ENCODE data around the gene MTHFD1L. TPM values are rescaled to one million over a fixed set of nuclear protein-coding genes. Genes with fewer than 3 reads are reported as not detected.
"Not testable (repeated sequence)": the region's sequence is repeated elsewhere in the genome, so short reads cannot be mapped to it uniquely, and the experiment has no call there.

The MTHFD1L gene
- total RNA-seq, 1 experiment from 2014 or later: 47.8 TPM

DNA sequence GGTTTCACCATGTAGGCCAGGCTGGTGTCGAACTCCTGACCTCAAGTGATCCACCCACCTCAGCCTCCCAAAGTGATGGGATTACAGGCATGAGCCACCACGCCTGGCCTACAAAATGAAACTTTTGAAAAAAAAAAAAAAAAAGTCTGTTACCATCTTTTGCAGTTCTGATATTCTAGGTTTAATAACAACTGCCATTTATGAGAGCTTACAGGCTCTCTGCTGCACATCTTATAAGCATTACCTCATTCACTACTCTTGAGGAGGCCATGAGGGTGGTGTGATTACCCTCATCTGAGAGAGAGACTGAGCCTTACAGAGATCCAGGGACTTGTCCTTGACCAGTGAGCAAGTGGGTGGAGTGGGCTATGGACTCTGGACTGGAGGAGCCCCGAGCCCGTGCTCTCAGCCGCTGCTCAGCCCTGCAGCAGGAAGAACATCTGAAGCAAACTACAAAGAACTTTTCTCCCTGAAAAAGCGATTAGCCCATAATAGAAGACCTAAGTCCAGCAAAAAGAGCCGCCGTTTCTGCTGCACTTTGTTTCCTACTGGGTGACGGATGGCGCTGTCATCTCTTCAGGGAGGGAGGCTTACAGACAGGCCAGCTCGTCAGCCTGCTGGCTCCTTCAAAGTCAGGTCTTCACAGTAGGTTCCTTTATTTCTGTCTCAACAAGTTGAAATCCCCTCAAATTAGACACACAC, 254.5 kb downstream of the MTHFD1L start:
- H3K36me3 Mint-ChIP-seq (ENCODE audit: insufficient read depth, unreplicated experiment): no peaks in the 10 kb centered on the region
- no peak overlapping the region for H3K4me3 Mint-ChIP-seq (ENCODE audit: low read depth, unreplicated experiment)
- H3K27ac Mint-ChIP-seq (ENCODE audit: unreplicated experiment): no peak overlapping the region
- DNase-seq: no peak
- no peaks in the 10 kb centered on the region for H3K9me3 Mint-ChIP-seq (ENCODE audit: low read depth, unreplicated experiment)
- H3K4me1 Mint-ChIP-seq (ENCODE audit: low read depth, unreplicated experiment): no peaks in the 10 kb centered on the region
- TF ChIP-seq, protein P1, sequence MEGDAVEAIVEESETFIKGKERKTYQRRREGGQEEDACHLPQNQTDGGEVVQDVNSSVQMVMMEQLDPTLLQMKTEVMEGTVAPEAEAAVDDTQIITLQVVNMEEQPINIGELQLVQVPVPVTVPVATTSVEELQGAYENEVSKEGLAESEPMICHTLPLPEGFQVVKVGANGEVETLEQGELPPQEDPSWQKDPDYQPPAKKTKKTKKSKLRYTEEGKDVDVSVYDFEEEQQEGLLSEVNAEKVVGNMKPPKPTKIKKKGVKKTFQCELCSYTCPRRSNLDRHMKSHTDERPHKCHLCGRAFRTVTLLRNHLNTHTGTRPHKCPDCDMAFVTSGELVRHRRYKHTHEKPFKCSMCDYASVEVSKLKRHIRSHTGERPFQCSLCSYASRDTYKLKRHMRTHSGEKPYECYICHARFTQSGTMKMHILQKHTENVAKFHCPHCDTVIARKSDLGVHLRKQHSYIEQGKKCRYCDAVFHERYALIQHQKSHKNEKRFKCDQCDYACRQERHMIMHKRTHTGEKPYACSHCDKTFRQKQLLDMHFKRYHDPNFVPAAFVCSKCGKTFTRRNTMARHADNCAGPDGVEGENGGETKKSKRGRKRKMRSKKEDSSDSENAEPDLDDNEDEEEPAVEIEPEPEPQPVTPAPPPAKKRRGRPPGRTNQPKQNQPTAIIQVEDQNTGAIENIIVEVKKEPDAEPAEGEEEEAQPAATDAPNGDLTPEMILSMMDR (IDR thresholded peaks at IDR 0.05; ENCODE audit: unreplicated experiment): no peak
- intact Hi-C loops (cut with micrococcal nuclease; ENCODE audit: unreplicated experiment): no loop called here
- no TSS peak for BruUV-seq (replicated peaks)
- no peaks in the 10 kb centered on the region for H3K27me3 Mint-ChIP-seq (ENCODE audit: unreplicated experiment)
- CTCF ChIA-PET: interaction anchor here (0.6 to 0.8 kb wide), 3 partner anchors 9 to 36 kb away, joined by 3 to 6 read pairs (median 4); no protein-coding TSS in a partner anchor

DNA sequence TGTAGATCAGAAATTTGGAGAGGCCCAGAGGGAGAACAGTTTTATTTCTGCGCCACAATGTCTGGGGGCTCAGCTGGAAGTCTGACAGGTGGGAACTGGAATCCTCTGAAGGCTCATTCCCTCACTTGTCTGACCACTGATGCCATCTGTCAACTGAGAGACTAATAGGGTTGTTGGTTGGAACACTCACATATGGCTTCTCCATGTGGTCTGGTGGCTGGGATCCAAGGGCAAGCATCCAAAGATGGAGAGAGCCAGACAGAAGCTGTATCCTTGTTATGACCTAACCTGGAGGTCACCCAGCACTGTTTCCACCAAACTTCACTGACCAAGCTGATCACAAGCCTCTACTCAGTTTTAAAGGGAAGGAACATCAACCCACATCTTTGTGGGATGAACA, 256.4 kb downstream of the MTHFD1L start:
- Mint-ChIP-seq H3K36me3 (ENCODE audit: insufficient read depth, unreplicated experiment) (no peaks in the 10 kb centered on the region), H3K4me1 (ENCODE audit: low read depth, unreplicated experiment) (peaks cover 14% of the 10 kb centered on the region), H3K27me3 (ENCODE audit: unreplicated experiment) (no peaks in the 10 kb centered on the region), H3K9me3 (ENCODE audit: low read depth, unreplicated experiment) (no peaks in the 10 kb centered on the region), H3K4me3 (ENCODE audit: low read depth, unreplicated experiment) (no peak overlapping the region), H3K27ac (ENCODE audit: unreplicated experiment) (no peak overlapping the region)
- intact Hi-C loops (cut with micrococcal nuclease; ENCODE audit: unreplicated experiment): no loop called here
- no peak for DNase-seq
- BruUV-seq (replicated peaks): no TSS peak
- TF ChIP-seq, protein P1 (IDR thresholded peaks at IDR 0.05; ENCODE audit: unreplicated experiment): no peak
- CTCF ChIA-PET: no interaction called here

DNA sequence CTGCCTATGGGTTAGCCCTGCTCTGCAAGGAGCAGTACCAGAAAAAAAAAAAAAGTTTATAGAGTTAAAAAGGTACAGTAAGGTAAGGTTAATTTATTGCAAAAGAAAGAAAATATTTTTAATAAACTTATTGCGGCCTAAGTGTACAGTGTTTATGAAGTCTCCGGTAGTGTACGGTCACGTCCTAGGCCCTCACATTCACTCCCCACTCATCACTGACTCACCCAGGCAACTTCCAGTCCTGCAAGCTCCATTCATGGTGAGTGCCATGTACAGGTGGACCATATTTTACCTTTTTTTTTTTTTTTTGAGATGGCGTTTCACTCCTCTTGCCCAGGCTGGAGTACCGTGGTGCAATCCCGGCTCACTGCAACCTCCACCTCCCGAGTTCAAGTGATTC, 258.1 kb downstream of the MTHFD1L start:
- H3K9me3 Mint-ChIP-seq (ENCODE audit: low read depth, unreplicated experiment); H3K36me3 Mint-ChIP-seq (ENCODE audit: insufficient read depth, unreplicated experiment); H3K27ac Mint-ChIP-seq (ENCODE audit: unreplicated experiment); intact Hi-C loops (cut with micrococcal nuclease; ENCODE audit: unreplicated experiment); H3K27me3 Mint-ChIP-seq (ENCODE audit: unreplicated experiment); DNase-seq; BruUV-seq (replicated peaks); CTCF ChIA-PET; H3K4me3 Mint-ChIP-seq (ENCODE audit: low read depth, unreplicated experiment): not testable (repeated sequence)
- peaks cover 26% of the 10 kb centered on the region for H3K4me1 Mint-ChIP-seq (ENCODE audit: low read depth, unreplicated experiment)

DNA sequence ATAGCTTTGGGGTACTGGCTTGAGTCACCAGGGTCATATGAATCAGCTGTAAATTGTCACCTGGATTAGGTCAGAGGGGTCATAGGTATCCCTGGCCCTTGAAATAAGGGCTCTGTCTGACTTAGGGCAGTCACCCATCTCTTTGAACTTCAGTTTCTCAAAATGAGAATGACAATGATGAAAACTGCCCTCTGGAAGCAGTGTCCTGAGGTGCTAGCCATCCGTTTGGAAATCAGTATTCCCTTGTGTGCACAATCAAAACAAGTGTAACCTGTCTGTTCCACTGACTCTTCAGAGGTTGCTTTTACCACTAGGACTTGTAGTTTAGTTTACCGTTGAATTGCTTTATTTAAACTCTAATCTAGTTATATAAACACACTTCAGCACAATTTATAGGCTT, 259.7 kb downstream of the MTHFD1L start:
- CTCF ChIA-PET: not testable (repeated sequence)
- H3K27ac Mint-ChIP-seq (ENCODE audit: unreplicated experiment): peak overlapping the region; percentile 53

DNA sequence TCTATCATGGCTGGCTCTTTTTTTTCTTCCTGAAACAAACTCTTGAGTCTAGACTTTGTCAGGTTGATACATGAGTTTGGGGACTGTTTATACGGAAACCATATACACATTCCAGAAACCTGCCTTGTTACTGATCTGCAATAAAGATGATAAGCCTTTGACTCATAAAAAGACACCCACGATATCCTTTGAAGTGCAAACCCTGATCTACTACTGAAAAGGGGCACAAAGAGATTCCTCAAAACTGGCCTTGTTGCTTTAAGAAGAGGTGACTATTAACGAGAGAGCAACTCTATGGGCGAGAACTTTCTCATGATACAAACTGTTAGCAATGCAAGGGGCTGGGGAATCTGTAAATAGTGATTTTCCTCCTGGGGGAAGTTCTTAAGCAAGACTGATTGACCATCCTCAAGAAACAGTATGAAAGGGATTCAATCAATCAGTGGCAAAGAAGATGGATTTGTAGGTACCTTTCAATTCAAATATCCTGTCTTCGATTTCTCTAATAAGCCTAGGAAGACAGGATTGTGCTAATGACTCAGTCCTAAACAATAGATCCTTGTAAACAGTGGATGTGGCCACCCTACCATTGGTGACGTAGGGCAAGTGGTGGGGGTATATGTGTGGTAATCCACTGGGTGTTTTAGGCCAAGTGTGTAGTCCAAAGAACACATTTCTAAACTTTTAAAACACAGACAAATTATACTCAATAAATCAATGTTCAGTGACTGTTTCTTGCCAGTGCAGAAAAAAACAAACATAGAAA, 260.3 kb downstream of the MTHFD1L start:
- CTCF ChIA-PET; H3K4me3 Mint-ChIP-seq (ENCODE audit: low read depth, unreplicated experiment); H3K9me3 Mint-ChIP-seq (ENCODE audit: low read depth, unreplicated experiment); H3K36me3 Mint-ChIP-seq (ENCODE audit: insufficient read depth, unreplicated experiment); BruUV-seq (replicated peaks); H3K27me3 Mint-ChIP-seq (ENCODE audit: unreplicated experiment); intact Hi-C loops (cut with micrococcal nuclease; ENCODE audit: unreplicated experiment): not testable (repeated sequence)
- Mint-ChIP-seq H3K4me1 (ENCODE audit: low read depth, unreplicated experiment) (peaks cover 26% of the 10 kb centered on the region), H3K27ac (ENCODE audit: unreplicated experiment) (peak overlapping the region; percentile 53)
- DNase-seq: peak; percentile 38

More for the DNA sequence above, 259.7 kb downstream of the MTHFD1L start:
- BruUV-seq (replicated peaks); H3K27me3 Mint-ChIP-seq (ENCODE audit: unreplicated experiment); intact Hi-C loops (cut with micrococcal nuclease; ENCODE audit: unreplicated experiment); H3K36me3 Mint-ChIP-seq (ENCODE audit: insufficient read depth, unreplicated experiment); H3K4me3 Mint-ChIP-seq (ENCODE audit: low read depth, unreplicated experiment); H3K9me3 Mint-ChIP-seq (ENCODE audit: low read depth, unreplicated experiment); DNase-seq: not testable (repeated sequence)
- peaks cover 26% of the 10 kb centered on the region for H3K4me1 Mint-ChIP-seq (ENCODE audit: low read depth, unreplicated experiment)

DNA sequence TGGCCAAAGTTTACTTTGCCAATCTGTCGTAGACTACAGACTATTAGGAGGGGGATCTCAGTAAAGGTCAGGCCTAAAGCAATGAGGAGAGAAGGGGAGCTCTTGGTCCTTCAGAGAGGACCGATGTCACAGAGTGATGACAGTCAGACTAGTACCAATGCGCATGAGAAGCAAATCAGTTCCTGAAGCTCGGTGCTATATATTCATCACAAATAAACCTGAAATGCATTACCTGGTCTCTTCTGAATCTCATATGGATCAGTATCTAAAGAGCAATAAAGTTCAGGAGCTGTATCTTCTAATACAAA, 260.9 kb downstream of the MTHFD1L start:
- BruUV-seq (replicated peaks); H3K27me3 Mint-ChIP-seq (ENCODE audit: unreplicated experiment); H3K4me3 Mint-ChIP-seq (ENCODE audit: low read depth, unreplicated experiment); intact Hi-C loops (cut with micrococcal nuclease; ENCODE audit: unreplicated experiment); H3K36me3 Mint-ChIP-seq (ENCODE audit: insufficient read depth, unreplicated experiment); H3K9me3 Mint-ChIP-seq (ENCODE audit: low read depth, unreplicated experiment); CTCF ChIA-PET; DNase-seq: not testable (repeated sequence)
- H3K27ac Mint-ChIP-seq (ENCODE audit: unreplicated experiment): peak overlapping the region; percentile 53
- H3K4me1 Mint-ChIP-seq (ENCODE audit: low read depth, unreplicated experiment): peaks cover 26% of the 10 kb centered on the region

DNA sequence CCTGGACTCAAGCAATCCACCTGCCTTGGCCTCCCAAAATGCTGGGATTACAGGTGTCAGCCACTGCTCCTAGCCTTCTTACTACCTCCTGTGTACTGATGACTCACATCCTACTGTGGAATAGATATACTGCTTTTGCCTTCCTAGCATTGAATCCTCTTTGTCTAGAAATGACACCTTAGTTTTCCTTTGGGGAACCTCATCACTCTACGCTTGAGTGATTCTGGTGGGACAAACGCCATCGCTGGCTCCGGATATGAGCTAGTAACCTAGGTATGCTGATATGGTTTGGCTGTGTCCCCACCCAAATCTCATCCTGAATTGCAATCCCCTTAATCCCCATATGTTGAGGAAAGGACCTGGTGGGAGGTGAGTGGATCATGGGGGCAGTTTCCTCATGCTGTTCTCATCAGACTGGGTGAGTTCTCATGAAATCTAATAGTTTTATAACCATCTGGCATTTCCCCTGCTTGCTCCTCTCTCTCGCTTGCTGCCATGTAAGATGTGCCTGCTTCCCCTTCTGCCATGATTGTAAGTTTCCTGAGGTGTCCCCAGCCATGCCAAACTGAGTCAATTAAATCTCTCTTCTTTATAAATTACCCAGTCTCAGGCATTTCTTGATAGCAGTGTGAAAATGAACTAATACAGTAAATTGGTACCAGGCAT, 261.8 kb downstream of the MTHFD1L start:
- H3K4me1 Mint-ChIP-seq (ENCODE audit: low read depth, unreplicated experiment): peaks cover 26% of the 10 kb centered on the region
- H3K4me3 Mint-ChIP-seq (ENCODE audit: low read depth, unreplicated experiment); H3K27me3 Mint-ChIP-seq (ENCODE audit: unreplicated experiment); H3K9me3 Mint-ChIP-seq (ENCODE audit: low read depth, unreplicated experiment); H3K36me3 Mint-ChIP-seq (ENCODE audit: insufficient read depth, unreplicated experiment); intact Hi-C loops (cut with micrococcal nuclease; ENCODE audit: unreplicated experiment); BruUV-seq (replicated peaks); DNase-seq; CTCF ChIA-PET: not testable (repeated sequence)
- H3K27ac Mint-ChIP-seq (ENCODE audit: unreplicated experiment): peak overlapping the region; percentile 56

Measured in Calu3 (cell line).